22Rv1 (cell line): Measurements from ENCODE around the gene NDE1.

ENCODE experiments used
- CTCF ChIP-seq: fragments of 450-650 bp; IDR thresholded peaks from 2 replicates; pipeline ENCODE4 v1.5.1; 2017; ENCODE audit warnings: mild to moderate bottlenecking
- ZFX ChIP-seq: fragments of 450-650 bp; IDR thresholded peaks from 2 replicates; pipeline ENCODE4 v1.6.1; 2017; ENCODE audit warnings: antibody characterized with exemption, borderline replicate concordance

- no peak for TF ChIP-seq CTCF
- TF ChIP-seq ZFX, result no peak
These were observed 107.0 kb downstream of the NDE1 start for GRCh38 chr16:15757077-15757386.
